DND-41 (cell line): ENCODE data around the gene TAS2R38.

Experiments
- ATAC-seq: fragments of 200-7000 bp; cut with Tn5 transposase; 3 replicates; pipeline ENCODE4 v1.9.1; 2021; ENCODE audit warnings: low read depth; ENCODE audit not compliant: insufficient read depth
- DNase-seq: peaks from one replicate; pipeline ENCODE4 v3.0.0-alpha.2; 2020
- H2AFZ ChIP-seq: 2 replicates; pipeline ENCODE4 v1.6.0; 2012; ENCODE audit warnings: low read depth, low read length
- H3K27ac ChIP-seq: 2 replicates; pipeline ENCODE4 v1.5.1; 2012; ENCODE audit warnings: low read length, inconsistent platforms
- H3K27me3 ChIP-seq: fragments of 200-600 bp; sonication (generic); 2 replicates; pipeline ENCODE4 v1.6.0; 2012; ENCODE audit warnings: low read length, mild to moderate bottlenecking, inconsistent platforms; ENCODE audit not compliant: insufficient read depth, poor library complexity
- H3K36me3 ChIP-seq: 2 replicates; pipeline ENCODE4 v1.5.1; 2012; ENCODE audit warnings: low read length, inconsistent platforms; ENCODE audit not compliant: insufficient read depth
- H3K4me1 ChIP-seq: 2 replicates; pipeline ENCODE4 v1.5.1; 2012; ENCODE audit warnings: mild to moderate bottlenecking, low read length; ENCODE audit not compliant: insufficient read depth
- H3K4me2 ChIP-seq: 2 replicates; pipeline ENCODE4 v1.6.0; 2012; ENCODE audit warnings: mild to moderate bottlenecking, moderate library complexity, low read length, inconsistent platforms; ENCODE audit not compliant: insufficient read depth
- H3K4me3 ChIP-seq, 2 experiments: fragments of 200-600 bp in 1 of 2; shearing (Covaris generic) in 1 of 2; 2 replicates each; pipeline ENCODE4 v1.5.1; 2012 to 2016; ENCODE audit warnings: inconsistent platforms in 2 of 2, low read length in 2 of 2, mild to moderate bottlenecking in 2 of 2, low read depth in 1 of 2, moderate library complexity in 1 of 2
- H3K79me2 ChIP-seq: 2 replicates; pipeline ENCODE4 v1.6.0; 2012; ENCODE audit warnings: low read length, inconsistent platforms; ENCODE audit not compliant: insufficient read depth
- H3K9ac ChIP-seq: 2 replicates; pipeline ENCODE4 v1.6.0; 2012; ENCODE audit warnings: low read depth, mild to moderate bottlenecking, inconsistent platforms, low read length, moderate library complexity
- H3K9me3 ChIP-seq: 2 replicates; pipeline ENCODE4 v1.5.1; 2012; ENCODE audit warnings: low read length, moderate library complexity, mild to moderate bottlenecking, inconsistent platforms; ENCODE audit not compliant: insufficient read depth, severe bottlenecking
- H4K20me1 ChIP-seq: 2 replicates; pipeline ENCODE4 v1.6.0; 2012; ENCODE audit warnings: low read length; ENCODE audit not compliant: insufficient read depth
- CTCF ChIP-seq: IDR thresholded peaks from 2 replicates; pipeline ENCODE4 v1.5.1; 2012; ENCODE audit warnings: borderline replicate concordance, low read length, moderate library complexity, mild to moderate bottlenecking; ENCODE audit not compliant: poor library complexity, severe bottlenecking; ENCODE audit errors: extremely low read depth
- EZH2 ChIP-seq: IDR thresholded peaks from 3 replicates; pipeline ENCODE4 v1.6.1; 2012; ENCODE audit warnings: borderline replicate concordance, low read depth, mild to moderate bottlenecking, moderate library complexity, low read length, inconsistent platforms; ENCODE audit not compliant: severe bottlenecking

Gene TAS2R38

GRCh38 chr7:142010952-142011548, 37.5 kb upstream of the TAS2R38 start:
- H3K9ac ChIP-seq, result no peak overlapping the region
- H3K27me3 ChIP-seq, result peaks cover 9% of the 10 kb centered on the region
- no peak overlapping the region for H3K4me3 ChIP-seq
- H3K27ac ChIP-seq, result no peak overlapping the region
- no peak overlapping the region for H2AFZ ChIP-seq
- ATAC-seq, result no peak
- DNase-seq, result no peak
- H3K79me2 ChIP-seq, result no peaks in the 10 kb centered on the region
- TF ChIP-seq EZH2, result no peak
- no peak for TF ChIP-seq CTCF
- H4K20me1 ChIP-seq, result no peaks in the 10 kb centered on the region
- H3K9me3 ChIP-seq, result no peaks in the 10 kb centered on the region
- H3K36me3 ChIP-seq, result no peaks in the 10 kb centered on the region
- H3K4me1 ChIP-seq, result no peaks in the 10 kb centered on the region
- no peak overlapping the region for H3K4me2 ChIP-seq

- no peaks in the 10 kb centered on the region for H3K36me3 ChIP-seq
- H3K9me3 ChIP-seq, result no peaks in the 10 kb centered on the region
- no peak overlapping the region for H3K4me2 ChIP-seq
- H3K27me3 ChIP-seq, result peaks cover 6% of the 10 kb centered on the region
- ATAC-seq, result no peak
- no peak overlapping the region for H3K27ac ChIP-seq
- H3K9ac ChIP-seq, result no peak overlapping the region
- no peaks in the 10 kb centered on the region for H3K4me1 ChIP-seq
- no peak for DNase-seq
- TF ChIP-seq EZH2, result no peak
- no peak for TF ChIP-seq CTCF
- H3K4me3 ChIP-seq, result no peak overlapping the region
- no peak overlapping the region for H2AFZ ChIP-seq
- H4K20me1 ChIP-seq, result no peaks in the 10 kb centered on the region
- H3K79me2 ChIP-seq, result no peaks in the 10 kb centered on the region
Observed at GRCh38 chr7:142009187-142009586, 35.6 kb upstream of the TAS2R38 start.

GRCh38 chr7:142006577-142006976, 33.0 kb upstream of the TAS2R38 start:
- Histone ChIP-seq H3K9me3 (no peaks in the 10 kb centered on the region), H4K20me1 (no peaks in the 10 kb centered on the region), H3K9ac (no peak overlapping the region), H3K4me3 (no peak overlapping the region), H3K4me2 (no peak overlapping the region), H2AFZ (no peak overlapping the region), H3K79me2 (no peaks in the 10 kb centered on the region), H3K4me1 (no peaks in the 10 kb centered on the region), H3K36me3 (no peaks in the 10 kb centered on the region), H3K27me3 (peaks cover 8% of the 10 kb centered on the region), H3K27ac (no peak overlapping the region)
- ATAC-seq (no peak), DNase-seq (no peak)
- no peak for TF ChIP-seq CTCF
- TF ChIP-seq EZH2, result no peak

- ATAC-seq (no peak), DNase-seq (no peak)
- no peaks in the 10 kb centered on the region for H3K4me1 ChIP-seq
- no peaks in the 10 kb centered on the region for H3K9me3 ChIP-seq
- no peak overlapping the region for H3K9ac ChIP-seq
- H4K20me1 ChIP-seq, result no peaks in the 10 kb centered on the region
- H3K4me3 ChIP-seq, result no peak overlapping the region
- no peaks in the 10 kb centered on the region for H3K79me2 ChIP-seq
- H3K4me2 ChIP-seq, result no peak overlapping the region
- H3K27ac ChIP-seq, result no peak overlapping the region
- H2AFZ ChIP-seq, result no peak overlapping the region
- no peaks in the 10 kb centered on the region for H3K36me3 ChIP-seq
- no peak for TF ChIP-seq EZH2
- TF ChIP-seq CTCF, result no peak
- H3K27me3 ChIP-seq, result peaks cover 8% of the 10 kb centered on the region
Observed at GRCh38 chr7:142002179-142002578, 28.6 kb upstream of the TAS2R38 start.
